SK-MEL-5 (cell line): ENCODE measurements around the gene INPP1. TPM values are rescaled to one million over a fixed set of nuclear protein-coding genes. Genes with fewer than 3 reads are reported as not detected.

Experiments used
- DNase-seq: peaks from one replicate; pipeline ENCODE4 v3.0.0-alpha.2; 2016; ENCODE audit warnings: low read depth, low spot score
- in situ Hi-C: cut with HindIII; loops from 2 replicates; pipeline ENCODE4 v1.10.0; 2016; ENCODE audit warnings: low sequenced_read_pairs, high pct_unique_total_duplicates, low pct_unique_long_range_greater_than_20kb
- total RNA-seq: library from RNA; depleted of rRNA; stranded (reverse); fragments of >200 nt; shearing (Covaris generic); gene quantifications from 2 replicates; pipeline ENCODE4 v1.2.3, GENCODE V29; 2014

The INPP1 gene
- total RNA-seq, 1 experiment from 2014 or later, result 2.4 TPM

DNA sequence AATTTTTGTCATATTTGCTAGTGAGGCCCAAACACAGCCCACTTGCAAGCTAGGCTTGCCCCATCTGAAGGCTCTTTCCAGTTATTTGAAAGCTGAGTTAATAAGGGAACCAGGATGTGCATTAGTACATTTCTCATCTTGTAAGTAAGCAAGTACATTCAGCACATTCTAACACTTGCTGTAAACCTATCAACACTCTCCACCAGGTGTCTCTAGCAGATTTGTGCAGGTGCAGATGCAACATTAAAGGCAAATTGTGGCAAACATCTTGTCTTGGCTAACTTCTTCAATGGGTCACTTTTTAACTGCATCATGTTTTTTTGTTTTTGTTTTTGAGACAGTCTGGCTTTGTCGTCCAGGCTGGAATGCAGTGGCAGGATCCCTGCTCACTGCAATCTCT lies 39.5 kb downstream of the INPP1 start:
- peak; percentile 66 for DNase-seq
- in situ Hi-C loops, result no loop called here

DNA sequence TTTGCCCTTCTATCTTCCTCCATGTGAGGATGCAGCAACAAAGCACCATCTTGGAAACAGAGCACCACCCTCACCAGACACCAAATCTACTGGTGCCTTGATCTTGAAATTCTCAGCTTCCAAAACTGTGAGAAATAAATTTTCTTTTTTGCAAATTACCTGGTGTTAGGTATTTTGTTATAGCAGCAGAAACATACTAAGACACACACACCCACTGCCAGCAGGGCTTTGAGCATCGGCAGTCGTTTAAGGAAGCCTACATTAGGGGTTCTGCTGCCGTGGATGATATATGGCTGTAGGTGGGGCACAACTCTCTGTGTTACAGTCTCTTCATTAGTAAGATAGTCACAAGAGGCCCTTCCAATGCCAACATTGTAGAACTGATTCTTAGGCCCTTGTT lies 44.0 kb downstream of the INPP1 start:
- no peak for DNase-seq
- in situ Hi-C loops, result no loop called here

DNA sequence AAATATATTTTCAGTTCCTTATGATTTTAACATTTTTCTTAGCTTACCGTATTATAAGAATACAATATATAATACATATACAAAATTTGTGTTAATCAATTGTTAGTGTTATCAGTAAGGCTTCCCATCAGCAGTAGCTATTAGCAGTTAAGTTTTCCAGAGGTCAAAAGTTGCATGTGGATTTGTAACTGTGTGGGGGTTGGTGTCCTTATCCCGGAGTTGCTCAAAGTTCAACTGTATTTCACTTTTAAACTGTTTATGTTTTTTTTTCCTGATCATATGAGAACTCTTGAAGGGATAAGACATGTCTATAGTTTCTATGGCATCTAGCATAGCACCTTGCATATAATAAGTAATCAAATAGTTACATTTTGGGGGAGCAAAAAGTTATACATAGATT lies 52.9 kb downstream of the INPP1 start:
- DNase-seq, result no peak
- in situ Hi-C loops, result no loop called here

DNA sequence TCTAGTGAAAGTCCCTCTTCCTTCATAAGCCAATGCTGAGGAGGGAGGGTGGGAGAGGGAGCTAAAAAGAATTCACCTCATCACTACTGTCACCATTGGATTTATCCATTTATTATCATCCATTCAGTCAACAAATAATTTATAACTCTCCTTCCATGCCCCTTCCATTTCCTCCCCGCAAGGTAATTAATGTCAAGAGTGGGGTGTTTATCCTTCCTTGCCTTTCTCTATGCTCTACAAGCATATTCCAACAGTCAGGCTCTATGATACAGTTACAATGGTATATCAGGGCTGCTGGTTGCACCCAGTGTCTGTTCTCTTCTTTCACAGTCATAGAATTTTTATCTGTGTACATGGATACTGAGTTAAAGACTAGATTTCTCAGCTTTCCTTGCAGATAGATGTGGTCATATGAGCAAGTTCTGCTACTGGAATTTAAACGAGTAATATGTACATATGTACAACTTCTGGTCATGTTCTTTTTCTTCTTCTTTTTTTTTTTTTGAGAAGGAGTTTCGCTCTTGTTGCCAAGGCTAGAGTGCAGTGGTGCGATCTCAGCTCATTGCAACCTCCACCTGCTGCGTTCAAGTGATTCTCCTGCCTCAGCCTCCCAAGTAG lies 59.7 kb downstream of the INPP1 start:
- in situ Hi-C loops, result no loop called here

DNA sequence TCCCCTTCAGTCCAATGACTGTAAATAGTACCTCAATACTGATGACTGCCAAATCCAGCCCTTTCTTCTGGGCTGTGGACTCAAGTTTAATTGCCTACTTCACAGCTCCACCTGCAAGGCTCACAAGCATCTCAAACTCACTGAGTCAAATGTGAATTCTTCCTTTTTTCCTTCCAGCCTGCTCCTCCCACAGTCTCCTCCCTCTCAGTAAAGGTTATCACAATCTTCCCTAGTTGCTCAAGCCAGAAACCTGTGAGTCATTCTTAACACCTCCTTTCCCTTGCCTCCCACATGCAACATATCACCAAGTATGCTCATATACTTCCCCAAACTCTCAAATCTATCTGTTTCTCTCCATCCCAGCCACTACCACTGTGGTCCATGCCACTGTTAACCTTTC lies 61.1 kb downstream of the INPP1 start:
- in situ Hi-C loops, result no loop called here
- DNase-seq, result no peak

More for the DNA sequence above, 59.7 kb downstream of the INPP1 start:
- no peak for DNase-seq

DNA sequence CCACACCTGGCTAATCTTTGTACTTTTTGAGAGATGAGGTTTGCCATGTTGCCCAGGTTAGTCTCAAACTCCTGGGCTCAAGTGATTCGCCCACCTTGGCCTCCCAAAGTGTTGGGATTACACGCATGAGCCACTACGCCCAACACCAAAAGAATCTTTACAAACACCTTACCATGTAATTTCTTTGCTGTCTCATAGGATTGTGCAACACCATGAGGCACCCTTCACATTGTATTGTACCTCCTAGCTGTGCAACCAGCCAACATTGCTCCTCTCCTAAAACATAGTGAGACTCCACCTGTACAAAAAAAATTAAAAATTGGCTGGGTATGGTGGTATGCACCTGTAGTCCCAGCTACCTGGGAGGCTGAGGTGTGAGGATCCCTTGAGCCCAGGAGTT lies 61.7 kb downstream of the INPP1 start:
- in situ Hi-C loops, result no loop called here

DNA sequence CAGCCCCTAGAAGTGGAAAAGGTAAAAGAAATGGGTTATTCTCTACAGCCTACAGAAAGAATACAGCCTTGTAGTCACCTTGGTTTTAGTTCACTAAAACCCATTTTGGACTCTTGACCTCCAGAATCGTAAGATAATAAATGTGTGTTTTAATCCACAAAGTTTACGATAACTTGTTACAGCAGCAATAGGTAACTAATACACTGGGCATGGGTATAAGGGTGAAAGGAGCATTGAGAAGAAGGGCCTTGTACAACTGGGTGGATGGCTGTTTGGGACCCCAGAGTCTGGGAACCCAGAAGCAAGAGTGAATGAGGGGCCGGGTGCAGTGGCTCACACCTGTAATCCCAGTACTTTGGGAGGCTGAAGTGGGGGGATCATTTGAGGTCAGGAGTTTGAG lies 62.6 kb downstream of the INPP1 start:
- DNase-seq, result no peak
- in situ Hi-C loops, result no loop called here

More for the DNA sequence above, 61.7 kb downstream of the INPP1 start:
- no peak for DNase-seq

DNA sequence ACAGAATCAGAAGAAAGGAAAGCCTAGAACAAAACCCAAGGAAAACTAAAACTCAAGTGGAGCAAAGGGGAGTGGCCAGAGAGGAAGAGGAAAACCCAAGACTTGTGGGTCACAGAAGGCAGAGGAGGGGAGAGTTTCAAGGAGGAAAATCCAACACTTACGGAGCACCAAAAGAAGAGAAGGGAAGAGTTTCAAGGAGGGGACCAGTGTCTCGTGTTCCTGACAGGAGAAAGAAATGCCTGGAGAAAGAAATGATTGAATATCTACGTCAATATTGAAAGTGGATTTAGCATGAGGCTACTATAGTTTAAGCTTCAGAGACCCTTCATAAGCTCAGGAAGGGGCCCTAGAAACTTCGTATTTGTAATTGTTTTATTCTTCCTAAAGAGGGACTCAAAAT lies 63.4 kb downstream of the INPP1 start:
- in situ Hi-C loops, result no loop called here
- DNase-seq, result no peak

DNA sequence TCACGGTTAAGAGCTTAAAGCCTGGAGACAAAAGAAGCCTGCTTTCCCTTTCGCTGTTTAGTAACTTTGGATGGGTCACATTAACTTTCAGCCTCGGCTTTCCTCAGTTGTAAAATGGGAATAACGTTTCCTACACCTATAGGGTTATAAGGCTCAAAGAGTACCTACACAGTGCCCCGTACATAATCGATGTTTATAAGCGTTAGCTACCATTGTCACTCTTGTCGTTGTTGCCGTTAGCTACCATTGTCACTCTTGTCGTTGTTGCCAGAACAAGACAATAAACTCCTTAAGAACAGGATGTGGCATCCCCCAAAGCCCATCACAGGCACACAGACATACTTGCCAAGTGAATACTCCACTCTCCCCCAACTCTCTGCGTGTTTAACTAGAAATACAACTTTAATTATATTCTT lies 63.9 kb downstream of the INPP1 start:
- DNase-seq, result no peak
- in situ Hi-C loops, result no loop called here

DNA sequence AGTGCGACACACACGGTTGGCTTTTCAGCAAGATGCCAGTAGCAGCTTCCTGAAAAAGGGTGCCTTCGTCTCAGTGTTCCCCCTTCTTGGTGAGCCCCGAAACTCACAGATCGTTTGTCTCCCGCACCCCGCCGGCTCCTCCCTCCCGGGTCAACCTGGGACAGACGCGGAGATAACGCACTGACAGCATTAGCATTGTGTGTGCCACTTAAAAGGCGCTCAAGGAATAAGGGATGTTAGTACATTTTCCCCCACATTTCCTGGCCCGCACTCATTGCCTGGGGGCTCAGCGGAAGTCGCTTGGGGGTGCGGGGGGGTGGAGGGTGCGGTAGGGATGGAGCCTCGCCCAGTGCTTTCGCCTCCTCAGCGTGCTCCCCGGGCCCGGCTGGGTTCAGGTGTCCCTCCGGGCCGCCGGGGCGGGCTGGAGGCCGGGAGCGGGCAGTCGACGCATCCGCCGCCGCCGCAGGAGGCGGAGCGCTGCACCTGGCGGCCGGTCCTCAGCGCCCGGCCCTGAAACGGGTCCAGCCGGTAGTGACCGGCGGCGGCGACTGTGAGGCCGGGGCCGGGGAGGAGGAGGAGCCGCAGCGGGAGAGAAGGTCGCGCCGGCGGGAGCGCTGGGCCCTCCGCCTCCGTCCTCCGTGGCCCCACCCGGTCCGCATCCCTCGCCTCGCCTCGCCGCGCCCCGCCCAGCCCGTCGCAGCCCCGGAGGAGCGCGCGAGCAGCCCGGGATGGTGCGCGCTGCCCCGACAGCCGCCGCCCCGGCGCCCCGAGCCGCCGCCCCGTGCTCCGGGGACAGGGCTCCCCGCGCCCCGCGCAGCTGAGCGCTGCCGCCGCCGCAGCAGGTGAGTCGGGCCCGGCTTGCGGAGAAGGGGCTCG lies 64.5 kb downstream of the INPP1 start, which contains the start of gene MFSD6:
TSS of gene MFSD6 (plus strand) at position 694 of the 876 bp plus-strand sequence. CDS start 27,675 bp downstream, outside the sequence.
- DNase-seq, result peak; percentile 7
- in situ Hi-C loops, result no loop called here

DNA sequence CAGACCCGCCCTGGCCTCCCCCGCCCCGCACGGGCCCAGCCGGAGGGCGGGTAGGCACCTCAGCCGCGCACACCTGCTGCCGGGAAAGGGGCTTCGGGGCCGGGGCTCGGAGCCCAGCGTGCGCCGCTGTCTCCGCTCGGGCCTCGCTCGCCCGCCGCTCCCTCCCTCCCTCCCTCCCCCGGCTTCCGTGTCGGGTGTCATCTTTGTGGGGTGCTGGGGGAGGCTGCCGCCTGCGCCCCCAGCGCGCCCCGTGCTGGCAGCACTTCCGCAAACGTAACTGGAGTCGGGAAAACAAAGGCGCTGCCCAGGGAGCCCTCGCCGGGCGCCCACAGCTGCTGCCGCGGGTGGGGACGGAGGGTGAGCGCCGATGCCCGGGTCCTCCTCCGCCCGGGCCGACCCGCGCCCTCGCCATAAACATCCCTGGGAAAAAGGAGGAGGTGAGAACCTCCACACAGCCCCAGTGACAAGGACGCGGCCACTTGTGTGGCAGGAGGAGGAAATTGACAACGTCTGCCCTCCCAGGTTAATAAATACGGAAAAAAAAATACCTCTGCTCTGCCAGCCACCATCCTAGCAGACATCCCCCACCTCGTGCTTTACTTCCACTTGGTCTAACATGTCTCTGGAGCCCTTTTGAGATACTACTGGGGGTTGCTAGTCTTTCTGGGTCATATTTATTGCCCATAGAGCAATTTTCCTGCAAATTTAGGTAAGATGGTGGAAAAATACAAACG lies 65.3 kb downstream of the INPP1 start:
- in situ Hi-C loops, result no loop called here
- DNase-seq, result no peak

DNA sequence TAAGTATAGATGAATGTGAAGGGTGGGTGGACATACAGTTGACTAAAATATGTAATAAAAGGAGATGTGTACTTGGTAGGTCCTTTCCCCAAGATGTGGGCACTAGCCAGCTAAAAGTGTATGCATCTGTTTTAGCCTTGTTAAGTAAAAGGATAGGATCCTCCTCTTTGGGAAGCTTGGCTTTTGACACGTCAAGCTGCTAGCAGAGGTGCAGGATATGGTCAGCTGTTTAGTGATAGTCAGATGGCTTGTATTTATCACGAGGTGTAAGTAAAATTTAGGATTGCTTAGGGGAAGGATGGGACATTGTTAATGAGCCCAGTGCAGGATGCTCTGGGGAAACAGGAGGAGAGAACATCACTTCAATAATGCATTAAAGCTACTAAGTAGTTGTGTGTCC lies 66.2 kb downstream of the INPP1 start:
- no peak for DNase-seq
- in situ Hi-C loops, result no loop called here

DNA sequence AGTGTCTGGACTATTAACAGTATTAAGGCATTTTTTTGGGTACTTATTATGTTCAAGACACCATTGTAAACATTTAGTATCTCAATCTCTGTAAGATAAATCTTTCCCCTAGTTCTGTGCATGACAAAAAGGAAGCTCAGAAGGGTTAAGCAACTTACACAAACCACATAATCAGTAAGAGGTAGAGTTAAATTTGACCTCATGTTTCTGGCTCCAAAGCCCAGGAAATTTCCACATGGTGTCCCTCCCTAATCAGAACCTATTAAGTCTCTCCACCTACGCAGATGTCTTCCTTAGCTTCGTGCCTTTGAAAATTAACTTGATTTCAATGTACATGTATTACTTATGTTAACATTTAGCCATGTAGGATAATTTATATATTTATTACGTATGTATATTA lies 66.8 kb downstream of the INPP1 start:
- in situ Hi-C loops, result no loop called here
- no peak for DNase-seq

DNA sequence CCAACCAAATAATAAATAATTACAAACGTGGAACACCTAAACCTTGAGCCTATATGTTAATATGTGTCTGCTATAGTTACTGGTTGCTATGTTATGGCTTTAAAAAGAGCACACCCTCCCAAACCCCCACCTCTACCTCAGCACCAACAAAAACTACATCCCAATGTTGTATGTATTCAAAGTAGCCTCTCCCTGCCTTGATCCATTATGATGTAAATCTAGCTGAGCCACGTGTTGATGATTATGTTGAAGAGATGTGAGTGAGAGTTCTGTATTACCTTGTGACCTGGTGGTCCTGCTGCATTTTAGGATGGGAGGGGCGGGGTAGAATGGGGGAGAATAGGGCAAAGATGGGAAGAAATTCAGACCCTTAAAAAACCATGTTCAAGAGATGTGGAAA lies 69.6 kb downstream of the INPP1 start:
- in situ Hi-C loops, result no loop called here
- no peak for DNase-seq

DNA sequence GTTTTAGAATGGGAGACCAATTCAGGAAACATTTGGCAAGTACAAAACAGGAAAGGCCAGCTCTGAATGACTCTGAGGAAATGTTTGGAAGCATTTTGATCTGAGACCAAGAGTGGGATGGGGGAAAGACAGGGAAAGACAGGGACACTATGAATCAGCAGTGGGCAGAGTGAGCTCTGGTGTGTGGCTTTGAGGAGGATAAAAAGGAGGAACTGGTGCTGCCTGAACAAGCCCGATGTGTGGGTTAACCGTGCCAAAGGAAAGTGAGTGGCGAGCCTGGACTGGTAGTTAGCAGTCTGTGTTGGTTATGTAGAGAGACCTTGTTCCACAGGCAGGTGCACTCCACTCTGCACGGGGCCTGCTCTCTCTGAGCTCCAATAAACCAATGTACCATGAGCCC lies 70.0 kb downstream of the INPP1 start:
- no peak for DNase-seq
- in situ Hi-C loops, result no loop called here

DNA sequence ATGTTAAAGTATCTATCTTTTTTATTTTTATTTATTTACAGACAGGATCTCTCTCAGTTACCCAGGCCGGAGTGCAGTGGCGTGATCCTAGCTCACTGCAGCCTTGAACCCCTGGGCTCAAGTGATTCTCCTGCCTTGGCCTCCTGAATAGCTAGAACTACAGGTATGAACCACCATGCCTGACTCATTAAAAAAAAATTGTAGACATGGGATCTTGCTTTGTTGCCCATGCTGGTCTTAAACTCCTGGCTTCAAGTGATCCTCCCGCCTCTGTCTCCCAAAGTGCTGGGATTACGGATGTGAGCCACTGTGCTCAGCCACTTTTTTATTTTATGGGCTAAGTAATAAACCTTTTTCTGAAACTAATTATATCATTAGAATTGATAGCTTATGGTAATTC lies 71.9 kb downstream of the INPP1 start:
- no peak for DNase-seq
- in situ Hi-C loops, result no loop called here

DNA sequence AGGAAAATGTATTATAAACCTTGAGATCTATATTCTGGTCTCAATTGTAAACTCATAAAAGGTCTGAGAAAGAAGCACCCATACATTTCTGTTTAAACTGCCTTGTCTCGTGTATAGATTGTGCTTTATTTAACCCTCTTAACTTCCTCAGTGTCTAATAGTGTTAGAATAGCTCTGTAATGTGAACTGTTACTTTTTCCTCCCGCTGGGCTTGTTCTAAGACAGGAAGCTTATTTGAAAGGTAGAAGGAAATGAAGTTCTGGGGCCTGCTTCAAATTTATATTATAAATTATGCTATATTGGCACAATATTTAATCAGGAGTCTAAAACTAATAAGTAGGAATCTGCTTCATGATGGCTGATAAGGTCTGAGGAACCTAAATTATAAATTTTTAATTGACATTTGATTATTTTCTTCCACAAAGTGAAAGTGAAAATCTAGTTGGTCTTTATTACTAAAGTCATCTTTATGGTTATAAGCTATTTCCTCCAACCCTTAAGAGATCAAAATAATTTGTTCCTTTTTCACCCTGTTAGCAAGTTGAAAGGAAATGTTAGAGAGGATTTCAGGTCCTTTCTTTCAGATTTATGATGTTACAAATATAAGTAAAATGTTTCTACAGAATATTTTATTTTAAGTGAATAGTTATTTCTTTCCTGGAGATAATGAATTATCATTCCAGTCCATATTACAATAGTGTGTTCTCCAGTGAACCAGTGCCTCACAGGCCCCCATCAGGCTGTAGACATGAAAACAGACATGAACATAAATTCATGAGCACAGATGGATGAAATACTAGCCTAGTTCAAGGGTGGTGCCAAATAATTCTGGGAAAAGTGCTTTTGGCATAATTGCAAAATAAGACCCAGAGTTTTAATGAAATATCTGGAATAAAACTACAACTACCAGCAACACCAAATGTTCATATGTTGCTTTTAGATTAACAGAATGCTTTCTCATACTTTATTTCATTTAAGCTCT lies 72.7 kb downstream of the INPP1 start:
- DNase-seq, result no peak
- in situ Hi-C loops, result no loop called here
